GM11168 (cell line): ENCODE measurements around the gene CRTC2.

Experiments used
- in situ Hi-C: fragments of 300-500 bp; cut with MboI; formaldehyde crosslinking; loops from one replicate; pipeline ENCODE4 v1.12.0; 2022; ENCODE audit warnings: low sequenced_read_pairs; ENCODE audit not compliant: unreplicated experiment

CRTC2 gene

DNA sequence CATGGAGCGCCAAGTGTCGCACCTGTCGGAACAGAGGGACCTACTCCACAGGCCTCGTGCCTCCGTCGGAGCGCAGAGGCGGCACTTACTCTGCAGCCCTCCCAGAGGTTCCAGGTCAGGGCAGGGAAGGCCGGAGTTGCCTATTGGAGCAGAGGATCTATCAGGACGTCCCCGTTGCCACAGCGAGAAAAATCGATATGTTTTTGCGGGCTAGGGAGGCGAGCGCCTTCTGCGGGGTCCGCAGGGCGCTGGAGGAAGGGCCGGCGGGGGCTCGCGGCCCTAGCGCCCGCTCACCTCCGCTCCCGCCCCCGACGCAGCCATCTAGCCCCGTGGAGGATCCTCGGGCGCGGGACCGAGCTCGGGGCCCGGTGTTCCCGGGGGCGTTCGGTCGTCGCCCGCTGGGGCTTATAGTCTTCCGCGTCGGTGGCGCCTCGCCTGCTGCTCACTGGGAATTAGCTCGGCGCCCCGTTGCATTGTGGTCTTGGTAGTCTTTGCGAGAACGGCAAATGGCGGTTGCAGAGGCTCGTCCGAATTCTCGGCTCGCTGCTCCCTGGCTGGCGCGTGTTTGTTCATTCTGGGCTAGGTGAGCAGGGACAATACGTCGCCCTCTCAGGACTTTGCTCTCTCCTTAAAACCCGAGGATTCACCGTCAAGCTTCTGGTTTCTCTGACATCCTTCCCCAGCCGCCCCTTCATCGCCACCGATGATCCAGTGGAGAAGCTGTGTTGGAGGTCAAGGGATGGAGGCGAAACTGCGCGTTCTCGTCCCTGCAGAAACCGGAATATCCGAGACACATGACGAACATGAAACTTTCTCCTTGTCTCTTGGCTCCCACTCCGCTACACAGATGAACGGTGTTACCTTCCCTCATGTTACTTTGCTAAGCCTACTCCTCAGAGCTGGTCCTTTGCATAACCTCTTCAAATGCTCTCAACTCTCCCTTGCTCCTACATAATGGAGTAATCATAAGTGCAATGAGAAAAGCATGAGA lies 19.1 kb upstream of the CRTC2 start, which contains the start of gene JTB:
TSS of gene JTB (minus strand) at position 425 of the 991 bp plus-strand sequence. CDS start at position 3, 422 bp downstream.
- in situ Hi-C loops = loop anchor here (10.0 to 25.0 kb wide), 2 partner anchors 303 to 465 kb away; partner anchors contain the start of genes ILF2 and NPR1

DNA sequence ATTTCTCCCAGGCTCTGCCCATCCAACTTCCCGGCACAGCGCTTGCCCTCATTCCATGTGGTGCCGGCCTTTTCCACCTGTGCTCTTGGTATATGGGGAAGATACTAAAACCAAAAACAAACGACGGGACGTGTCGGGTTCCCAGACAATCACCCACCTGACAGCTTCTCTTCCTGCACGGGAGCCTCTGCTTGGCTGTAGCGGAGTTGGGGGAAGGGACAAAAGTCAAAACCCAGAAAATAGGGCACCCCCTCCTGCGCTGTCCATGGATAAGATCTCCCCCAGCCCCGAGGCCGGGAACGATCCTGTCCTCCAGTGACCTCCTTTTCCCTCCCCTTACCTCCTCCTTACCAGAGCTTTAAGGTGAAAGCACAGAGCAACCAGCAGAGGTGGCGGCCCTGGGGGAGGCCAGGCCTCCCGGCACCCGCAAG lies 18.4 kb upstream of the CRTC2 start:
- in situ Hi-C loops = loop anchor here (10.0 to 25.0 kb wide), 2 partner anchors 302 to 465 kb away; partner anchors contain the start of genes ILF2 and NPR1

GRCh38 chr1:153973525-153973924 lies 15.1 kb upstream of the CRTC2 start:
- in situ Hi-C loops = loop anchor here (10.0 kb wide), 1 partner anchor 299 kb away; the partner anchor contains the start of genes ILF2 and NPR1

DNA sequence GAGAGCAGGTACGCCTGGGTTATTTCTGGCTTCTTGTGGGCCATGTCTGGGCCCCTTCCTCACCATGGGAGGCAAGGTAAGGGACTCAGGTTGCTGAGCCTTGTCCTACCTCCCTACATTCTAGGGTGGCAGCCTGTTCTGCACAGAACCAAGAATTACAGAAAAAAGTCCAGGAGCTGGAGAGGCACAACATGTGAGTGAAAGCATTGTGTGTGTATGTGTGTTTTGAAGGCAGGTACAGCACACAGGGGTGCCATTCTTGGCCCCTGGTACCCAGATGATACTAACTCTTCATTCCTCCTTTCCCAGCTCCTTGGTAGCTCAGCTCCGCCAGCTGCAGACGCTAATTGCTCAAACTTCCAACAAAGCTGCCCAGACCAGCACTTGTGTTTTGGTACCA lies 14.7 kb upstream of the CRTC2 start:
- in situ Hi-C loops = loop anchor here (10.0 kb wide), 1 partner anchor 298 kb away; the partner anchor contains the start of genes ILF2 and NPR1

DNA sequence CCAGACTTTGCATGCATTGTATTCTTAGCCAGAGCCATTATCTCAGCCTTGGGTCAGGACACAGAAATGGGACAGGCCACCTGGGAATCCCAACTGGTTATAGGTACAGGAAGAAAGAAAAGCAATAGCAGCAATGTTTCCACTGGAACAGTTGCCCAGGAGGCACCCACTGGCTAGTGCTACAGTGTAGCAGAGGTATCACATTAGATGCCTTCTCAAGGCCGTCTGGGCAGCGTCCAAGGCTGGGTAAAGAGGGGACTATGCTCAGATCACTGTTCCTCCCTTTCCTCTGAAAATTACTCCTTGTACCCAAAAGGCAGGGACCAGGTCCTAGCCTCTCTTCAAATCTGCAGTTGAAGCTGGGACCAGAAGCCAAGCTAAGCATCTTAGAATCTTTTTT lies 11.9 kb upstream of the CRTC2 start:
- in situ Hi-C loops = loop anchor here (10.0 kb wide), 1 partner anchor 296 kb away; the partner anchor contains the start of genes ILF2 and NPR1

GRCh38 chr1:153968972-153969371 lies 10.6 kb upstream of the CRTC2 start:
- in situ Hi-C loops = loop anchor here (10.0 kb wide), 1 partner anchor 174 kb away; no protein-coding TSS in a partner anchor

GRCh38 chr1:153968408-153968807 lies 10.0 kb upstream of the CRTC2 start:
- in situ Hi-C loops = loop anchor here (10.0 kb wide), 1 partner anchor 174 kb away; no protein-coding TSS in a partner anchor

- in situ Hi-C loops = loop anchor here (10.0 kb wide), 1 partner anchor 173 kb away; no protein-coding TSS in a partner anchor
Measured at GRCh38 chr1:153968000-153968363, 9.6 kb upstream of the CRTC2 start.

GRCh38 chr1:153967107-153967999 lies 8.9 kb upstream of the CRTC2 start, which contains the start of gene CREB3L4:
TSS of gene CREB3L4 (plus strand) at chr1:153967902. CDS start at chr1:153968526, 624 bp downstream.
- in situ Hi-C loops = loop anchor here (10.0 kb wide), 1 partner anchor 173 kb away; no protein-coding TSS in a partner anchor

GRCh38 chr1:153963850-153964331 lies 5.5 kb upstream of the CRTC2 start:
- in situ Hi-C loops = loop anchor here (10.0 kb wide), 1 partner anchor 169 kb away; no protein-coding TSS in a partner anchor

- in situ Hi-C loops = loop anchor here (10.0 kb wide), 1 partner anchor 168 kb away; no protein-coding TSS in a partner anchor
Measured at GRCh38 chr1:153963030-153963849, 4.8 kb upstream of the CRTC2 start, which contains the start of gene SLC39A1. TSS of gene SLC39A1 (minus strand) at chr1:153963537. CDS start at chr1:153962715, 822 bp downstream.

DNA sequence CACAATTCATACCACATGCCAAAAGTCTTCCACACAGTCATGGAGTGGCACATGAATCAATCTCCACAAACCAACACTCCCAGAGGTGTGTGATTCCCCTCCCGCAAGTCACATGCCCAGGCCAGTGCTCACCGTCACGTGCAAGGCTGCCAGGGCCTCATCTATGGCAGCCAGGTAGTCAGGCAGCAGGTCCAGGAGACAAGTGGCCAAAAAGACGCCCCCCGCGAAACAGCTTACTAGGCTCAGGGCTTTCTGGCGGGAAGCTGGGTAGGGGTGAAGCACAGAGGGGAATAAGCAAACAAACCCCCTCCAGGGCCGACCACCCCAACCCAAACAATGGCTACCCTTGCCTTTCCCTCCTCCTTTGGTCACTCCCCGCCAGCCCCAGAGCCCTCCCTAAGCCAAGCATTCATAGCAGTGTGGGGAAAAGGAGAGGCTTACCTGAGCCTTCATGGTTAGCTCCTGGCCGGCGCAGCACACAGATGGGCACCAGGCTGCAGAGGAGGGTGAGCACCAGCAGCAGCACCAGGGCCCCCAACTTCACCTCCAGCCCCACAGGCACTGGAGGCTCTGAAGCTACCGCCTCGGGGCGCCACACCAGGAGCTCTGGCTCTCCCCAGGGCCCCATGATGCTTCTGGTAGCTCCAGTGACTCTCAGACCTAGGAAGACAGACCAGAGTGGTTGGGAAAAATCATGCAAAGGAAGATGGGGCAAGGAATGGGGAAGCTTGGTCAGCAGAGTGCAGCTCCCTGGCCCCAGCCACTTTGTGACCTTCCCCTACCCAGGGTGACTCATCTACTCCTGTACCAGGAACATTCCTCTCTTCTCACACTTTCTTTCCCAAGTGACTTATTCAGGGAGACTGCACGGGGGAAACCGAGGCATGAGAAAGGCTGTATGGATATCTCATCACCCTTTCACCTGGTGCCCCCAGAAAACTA lies 3.9 kb upstream of the CRTC2 start:
- in situ Hi-C loops = loop anchor here (10.0 kb wide), 1 partner anchor 168 kb away; no protein-coding TSS in a partner anchor

DNA sequence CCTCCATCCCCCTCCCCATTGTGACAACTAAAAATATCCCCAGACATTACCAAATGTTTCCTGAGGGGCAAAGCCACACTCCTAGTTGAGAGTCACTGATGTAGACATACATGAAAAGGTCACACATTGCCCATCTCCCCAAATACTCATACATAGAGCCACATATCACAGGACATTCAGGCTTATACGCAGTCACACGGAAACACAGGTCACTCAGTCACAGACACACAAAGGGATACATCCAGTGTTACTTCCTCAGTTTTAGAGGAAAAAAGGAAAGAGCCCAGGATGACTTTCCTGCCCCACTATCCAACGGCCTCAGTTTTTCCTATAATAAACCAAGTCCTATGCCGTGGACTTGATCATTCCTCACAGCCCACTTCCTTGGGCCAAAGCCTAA lies 3.0 kb upstream of the CRTC2 start:
- in situ Hi-C loops = loop anchor here (10.0 kb wide), 1 partner anchor 167 kb away; no protein-coding TSS in a partner anchor

- in situ Hi-C loops = loop anchor here (10.0 kb wide), 1 partner anchor 165 kb away; no protein-coding TSS in a partner anchor
Measured at GRCh38 chr1:153960206-153960605, 1.8 kb upstream of the CRTC2 start.

GRCh38 chr1:153959454-153959853 lies 1.0 kb upstream of the CRTC2 start:
- in situ Hi-C loops = no loop called here

- in situ Hi-C loops = no loop called here
Measured at GRCh38 chr1:153958961-153959260, 499 bp upstream of the CRTC2 start.

DNA sequence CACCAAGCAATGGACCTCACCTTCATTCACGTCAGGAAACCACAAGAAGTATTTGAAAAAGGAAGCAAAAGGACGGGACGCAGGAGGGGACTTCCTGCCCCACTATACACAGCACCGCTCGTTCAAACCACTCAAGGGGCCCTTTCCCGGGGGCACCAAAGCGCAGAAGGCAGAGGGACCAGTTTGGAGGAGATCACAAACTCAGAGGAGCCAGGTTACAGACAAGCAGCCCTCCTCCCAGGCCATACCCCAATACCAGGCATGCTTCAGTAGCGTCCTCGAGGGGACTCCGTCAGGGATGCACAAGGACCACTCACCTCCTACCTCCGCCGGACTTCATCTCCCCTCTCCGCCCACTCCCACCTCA lies 685 bp downstream of the CRTC2 start:
- in situ Hi-C loops = no loop called here
